Islet of Langerhans (tissue), 1 donor: ENCODE results near the gene AWAT1.
"Not testable (repeated sequence)": the region's sequence is repeated elsewhere in the genome, so short reads cannot be mapped to it uniquely, and the experiment has no call there.

Experiments
- FAIRE-seq: peaks from one replicate; lab custom pipeline; 2011; peaks lifted over from hg19 to GRCh38; lab: Jason Lieb, UNC

Gene AWAT1

DNA sequence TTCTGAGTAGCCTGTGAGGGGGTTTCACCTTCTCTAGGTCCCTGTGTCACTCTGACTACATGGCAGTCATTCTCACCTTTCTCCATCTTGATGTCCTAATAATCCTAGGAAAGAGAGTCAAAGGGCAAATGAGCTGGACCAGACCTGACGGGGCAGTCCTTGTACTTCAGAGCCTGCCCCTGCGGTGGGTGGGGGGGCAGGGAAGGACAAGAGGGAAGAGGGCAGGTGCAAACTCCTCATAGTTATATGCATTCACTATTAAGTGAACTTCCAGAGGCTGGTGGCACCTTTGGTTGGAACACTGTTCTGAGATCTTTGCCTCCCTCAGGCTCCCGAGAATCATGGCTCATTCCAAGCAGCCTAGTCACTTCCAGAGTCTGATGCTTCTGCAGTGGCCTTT, at the start of gene AWAT1:
Gene AWAT1, plus strand, starts transcription at position 301 of the 400 bp plus-strand sequence. Its CDS starts 41 bp downstream, at position 342.
- no peak for FAIRE-seq

DNA sequence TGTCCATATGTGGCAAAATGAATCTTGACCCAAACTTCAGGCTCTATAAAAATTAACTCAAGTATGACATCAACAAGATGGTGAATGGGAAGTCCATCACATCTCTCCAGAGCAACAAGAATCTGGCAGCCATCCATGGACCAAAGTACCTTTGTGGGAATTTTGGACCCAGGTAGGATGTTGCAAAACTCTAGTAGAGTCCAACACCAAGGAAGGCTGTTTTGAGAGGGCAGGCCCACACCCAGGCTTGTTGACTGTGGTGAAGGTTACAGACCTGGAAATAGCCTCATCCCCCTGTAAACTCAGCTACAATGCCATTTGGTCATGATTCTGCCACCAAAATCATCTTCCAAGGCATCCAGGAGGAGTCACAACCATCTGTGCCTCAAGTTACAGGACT, 44.2 kb upstream of the AWAT1 start:
- FAIRE-seq = no peak

DNA sequence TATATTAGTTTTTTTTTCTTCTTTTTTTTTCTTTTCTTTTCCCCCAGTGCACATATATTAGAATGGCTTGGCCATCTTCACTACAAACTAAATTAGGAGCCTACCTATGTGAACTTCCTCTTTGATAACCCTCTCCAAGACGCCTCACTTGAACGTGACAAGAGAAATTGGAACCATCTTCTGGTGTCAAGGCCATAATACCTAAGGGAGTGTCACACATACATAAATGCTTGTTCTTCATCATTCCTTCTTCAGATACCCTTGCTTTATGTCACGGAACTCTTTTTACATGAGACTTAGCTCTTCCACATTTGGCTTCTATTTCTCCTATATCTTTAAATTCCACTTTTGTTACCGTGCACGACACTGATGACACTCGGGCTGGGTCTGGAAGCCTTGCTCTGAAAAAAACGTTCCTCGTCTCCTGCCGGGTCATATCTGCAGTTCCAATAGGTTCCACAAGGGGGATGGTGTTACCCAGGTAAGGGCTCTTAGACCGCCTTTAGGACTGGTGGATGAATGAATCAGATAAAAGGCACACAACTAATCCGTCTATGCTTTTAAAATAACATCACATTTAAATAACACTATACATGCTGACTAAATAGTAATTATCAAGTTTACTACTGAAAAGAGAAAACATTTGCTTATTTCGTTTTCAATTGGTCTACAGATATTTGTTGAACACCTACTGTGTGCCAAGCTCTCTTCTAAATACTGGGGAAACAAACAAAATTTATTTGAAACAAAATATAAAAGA, 37.3 kb upstream of the AWAT1 start:
- FAIRE-seq = peak; percentile 56

DNA sequence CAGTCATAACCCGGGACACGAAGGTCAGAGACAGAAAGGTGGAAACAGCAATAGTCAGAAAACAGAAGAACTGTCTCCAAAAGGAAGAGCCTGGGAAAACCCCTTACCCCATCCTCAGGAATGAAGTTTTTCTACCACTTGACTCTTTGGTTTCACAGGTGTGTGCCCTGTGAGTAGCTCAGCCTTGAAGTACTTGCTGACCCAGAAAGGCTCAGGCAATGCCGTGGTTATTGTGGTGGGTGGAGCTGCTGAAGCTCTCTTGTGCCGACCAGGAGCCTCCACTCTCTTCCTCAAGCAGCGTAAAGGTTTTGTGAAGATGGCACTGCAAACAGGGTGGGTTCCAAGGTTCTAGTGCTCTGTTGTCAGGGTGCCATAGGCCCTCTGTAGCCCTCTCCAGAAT, 32.7 kb upstream of the AWAT1 start:
- FAIRE-seq = no peak

DNA sequence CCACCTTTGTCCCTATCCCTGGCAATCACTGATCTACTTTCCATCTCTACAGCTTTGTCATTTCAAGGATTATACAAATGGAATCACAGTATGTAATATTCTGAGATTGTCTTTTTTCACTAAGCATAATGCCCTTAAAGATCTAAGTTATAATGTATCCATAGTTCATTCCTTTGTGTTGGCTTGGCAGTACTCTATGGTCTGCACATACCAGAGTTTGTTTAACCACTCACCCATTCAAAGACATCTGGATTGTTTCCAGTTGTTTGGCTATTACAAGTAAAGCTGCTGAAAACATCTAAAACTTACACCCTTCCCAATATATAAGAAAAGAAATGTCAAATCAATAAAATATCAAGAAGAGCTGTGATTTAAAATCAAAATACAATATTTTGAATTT, 26.0 kb upstream of the AWAT1 start:
- FAIRE-seq = no peak

DNA sequence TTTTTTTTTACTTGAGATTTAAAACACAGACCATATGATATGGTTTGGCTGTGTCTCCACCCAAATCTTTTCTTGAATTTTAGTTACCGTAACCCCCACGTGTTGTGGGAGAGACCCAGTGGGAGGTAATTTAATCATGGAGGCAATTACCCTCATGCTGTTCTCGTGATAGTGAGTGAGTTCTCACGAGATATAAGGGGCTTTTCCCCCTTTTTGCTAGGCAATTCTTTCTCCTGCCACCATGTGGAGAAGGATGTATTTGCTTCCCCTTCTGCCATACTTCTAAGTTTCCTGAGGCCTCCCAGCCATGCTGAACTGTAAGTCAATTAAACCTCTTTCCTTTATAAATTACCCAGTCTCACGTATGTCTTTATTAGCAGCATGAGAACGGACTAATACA, 24.9 kb upstream of the AWAT1 start:
- not testable (repeated sequence) for FAIRE-seq

DNA sequence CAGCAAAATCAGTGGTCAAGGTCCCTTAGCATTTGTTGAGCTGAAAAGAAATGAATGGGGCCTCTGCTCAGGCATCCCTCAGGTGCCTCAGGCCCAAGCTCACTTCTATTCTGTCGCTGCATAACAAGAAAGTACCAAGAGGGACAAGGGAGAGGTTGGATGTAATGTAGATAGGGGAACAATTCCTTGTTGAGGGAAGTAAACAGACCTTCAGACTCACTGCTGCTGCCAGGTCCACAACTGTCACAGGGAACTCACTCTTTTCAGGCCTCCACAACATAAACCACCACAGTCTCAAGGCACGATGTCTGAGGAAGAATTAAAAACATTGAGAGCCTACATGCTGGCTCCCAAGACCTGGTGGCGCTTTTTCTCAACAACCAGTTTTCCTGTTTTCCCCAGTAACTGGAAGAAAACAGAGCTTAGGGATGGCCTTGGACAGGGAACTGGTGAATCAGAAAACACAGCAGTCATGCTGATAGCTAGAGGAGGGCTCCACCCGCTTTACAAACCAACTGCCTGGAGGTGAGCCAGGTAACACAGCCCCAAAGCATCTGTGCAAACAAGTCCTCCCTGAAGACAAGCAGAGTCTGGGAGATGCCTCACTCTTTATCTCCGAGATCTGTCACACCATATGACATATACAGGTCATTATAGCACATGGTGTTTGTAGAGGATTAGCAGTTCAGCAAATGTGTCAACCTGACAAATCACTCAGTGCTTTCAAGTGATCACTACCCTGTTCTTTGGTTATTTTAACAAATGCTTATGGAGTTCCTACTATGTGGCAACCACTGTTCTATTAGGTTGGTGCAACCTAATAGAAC, 14.3 kb upstream of the AWAT1 start:
- peak; percentile 93 for FAIRE-seq

DNA sequence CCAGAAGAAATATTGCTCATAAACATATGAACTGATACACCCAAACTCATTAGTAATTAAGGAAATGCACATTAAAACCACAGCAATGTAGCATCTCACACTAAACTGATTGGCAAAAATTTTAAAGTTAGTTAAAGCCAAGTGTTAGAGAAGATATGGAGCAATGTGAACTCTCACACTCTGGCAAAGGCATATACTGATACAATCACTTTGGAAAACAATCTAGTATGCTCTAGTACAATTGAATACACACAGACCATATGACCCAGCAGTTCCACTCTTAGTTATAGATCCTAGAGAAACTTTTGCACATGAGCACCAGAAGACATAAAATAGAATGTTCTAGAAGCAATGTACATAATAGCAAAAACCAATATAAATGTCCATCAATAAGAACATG, 8.4 kb upstream of the AWAT1 start:
- FAIRE-seq = no peak

DNA sequence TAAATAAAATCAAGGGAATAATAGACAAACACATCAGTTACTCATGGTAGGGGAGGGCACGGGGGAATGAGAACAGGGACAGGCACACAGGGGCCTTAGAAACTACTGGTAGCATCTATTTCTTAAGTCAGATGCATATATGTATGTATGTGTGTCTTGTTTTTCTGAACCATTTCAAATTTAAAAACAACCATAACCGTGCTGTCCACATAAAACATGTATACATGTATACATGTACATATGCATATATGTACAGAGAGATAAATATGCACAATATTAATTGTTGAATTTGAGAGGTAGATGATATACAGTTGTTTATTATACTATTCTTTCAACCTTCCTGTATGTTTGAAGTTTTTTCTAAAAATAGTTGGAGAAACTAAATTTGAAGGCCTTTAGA, 7.8 kb upstream of the AWAT1 start:
- no peak for FAIRE-seq

DNA sequence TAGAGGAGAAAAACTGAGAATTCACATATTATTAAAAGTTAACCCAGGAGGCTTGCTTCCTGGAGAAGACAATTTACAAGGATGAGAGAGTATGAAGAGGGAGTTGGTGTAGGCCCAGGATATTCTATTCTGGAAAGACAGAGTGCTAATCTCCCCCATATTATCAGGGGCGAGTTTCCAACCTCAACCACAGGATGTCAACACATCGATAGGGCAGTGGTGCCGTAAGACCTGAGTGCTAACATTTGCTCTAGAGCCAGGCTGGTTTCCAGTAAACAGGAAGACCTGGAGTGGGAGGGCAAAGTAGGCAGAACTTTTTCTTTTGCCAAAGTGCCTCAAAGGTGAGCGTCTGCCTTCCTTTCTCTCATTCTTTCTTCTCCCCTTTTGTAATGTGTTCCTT, 2.8 kb upstream of the AWAT1 start:
- no peak for FAIRE-seq

DNA sequence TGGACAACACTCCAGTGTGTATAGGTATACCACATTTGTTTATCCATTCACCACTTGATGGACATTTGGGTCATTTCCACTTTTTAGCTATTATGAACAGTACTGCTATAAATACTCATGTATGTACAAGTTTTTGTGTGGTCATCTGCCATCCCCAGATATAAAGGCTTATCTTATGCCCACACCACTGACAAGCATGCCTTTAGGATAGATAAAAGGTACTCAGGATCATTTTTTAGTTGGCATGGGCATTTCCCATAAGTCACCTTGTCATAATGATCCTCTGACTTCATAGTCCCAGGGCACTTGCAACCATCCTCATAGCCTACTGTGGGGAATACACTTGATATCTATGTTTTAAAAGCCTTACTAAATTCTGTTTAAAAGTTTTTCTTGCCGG, 6.3 kb downstream of the AWAT1 start:
- FAIRE-seq = no peak

DNA sequence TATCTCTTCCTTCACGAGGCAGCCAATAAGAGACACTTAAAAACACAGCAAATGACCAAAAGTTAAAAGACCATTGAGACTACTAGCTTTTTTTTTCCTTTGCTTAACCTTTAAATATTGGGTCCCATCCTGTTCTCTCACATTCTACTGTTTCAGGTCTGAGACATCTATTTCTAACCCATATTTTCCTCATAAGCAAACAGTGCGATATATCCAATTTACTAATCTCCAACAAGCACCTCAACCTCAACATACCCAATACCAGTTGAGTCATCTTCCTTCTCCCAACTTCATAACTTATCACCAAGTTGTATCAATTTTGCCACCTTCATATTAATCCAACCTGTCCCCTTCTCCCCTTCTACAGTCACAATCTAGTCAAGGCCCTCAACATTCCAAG, 7.0 kb downstream of the AWAT1 start:
- FAIRE-seq = no peak

DNA sequence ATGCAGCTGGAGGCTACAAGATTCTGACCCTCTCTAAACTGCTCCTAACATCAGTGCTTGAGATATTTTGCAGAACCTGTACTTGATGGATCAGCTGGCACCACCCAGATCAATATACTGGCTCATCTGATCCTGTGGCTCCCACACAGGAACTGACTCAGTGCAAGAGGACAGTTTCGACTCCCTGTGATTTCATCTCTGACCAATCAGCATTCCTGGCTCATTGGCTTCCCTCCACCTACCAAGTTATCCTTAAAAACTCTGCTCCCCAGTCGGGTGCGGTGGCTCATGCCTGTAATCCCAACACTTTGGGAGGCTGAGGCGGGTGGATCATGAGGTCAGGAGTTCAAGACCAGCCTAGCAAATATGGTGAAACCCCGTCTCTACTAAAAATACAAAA, 9.1 kb downstream of the AWAT1 start:
- not testable (repeated sequence) for FAIRE-seq

DNA sequence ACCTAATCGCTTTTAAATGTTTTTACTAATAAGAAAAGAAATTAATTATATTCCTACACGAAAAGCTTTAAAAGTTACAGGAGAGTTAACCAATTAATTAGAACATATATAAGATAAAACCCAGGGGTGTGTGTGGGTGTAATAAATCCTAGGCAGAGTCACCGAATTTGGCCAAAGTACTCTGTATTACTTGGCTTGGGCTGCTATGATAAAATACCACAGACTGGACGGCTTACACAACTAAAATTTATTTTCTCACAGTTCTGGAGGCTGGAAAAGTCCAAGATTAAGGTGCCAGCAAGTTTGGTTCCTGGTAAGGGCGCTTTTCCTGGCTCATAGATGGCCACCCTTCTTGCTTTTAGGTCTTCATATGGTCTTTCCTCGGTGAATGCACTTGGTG, 10.4 kb downstream of the AWAT1 start:
- FAIRE-seq = peak; percentile 85

DNA sequence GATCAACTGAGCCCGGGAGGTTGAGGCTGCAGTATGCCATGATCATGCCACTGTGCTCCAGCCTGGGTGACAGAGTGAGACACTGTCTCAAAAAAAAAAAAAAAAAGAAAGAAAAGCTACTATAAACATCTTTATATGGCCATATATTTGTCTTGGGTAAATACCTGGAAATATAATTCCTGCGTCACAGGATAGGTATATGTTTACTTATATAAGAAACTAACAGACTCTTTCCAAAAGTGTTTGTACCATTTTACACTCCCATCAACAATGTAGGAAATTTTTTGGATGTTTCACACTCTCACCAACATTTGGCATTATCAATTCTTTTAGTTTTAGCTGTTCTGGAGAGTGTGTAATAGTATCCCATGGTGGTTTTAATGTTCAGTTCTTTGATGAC, 12.8 kb downstream of the AWAT1 start:
- FAIRE-seq = no peak

DNA sequence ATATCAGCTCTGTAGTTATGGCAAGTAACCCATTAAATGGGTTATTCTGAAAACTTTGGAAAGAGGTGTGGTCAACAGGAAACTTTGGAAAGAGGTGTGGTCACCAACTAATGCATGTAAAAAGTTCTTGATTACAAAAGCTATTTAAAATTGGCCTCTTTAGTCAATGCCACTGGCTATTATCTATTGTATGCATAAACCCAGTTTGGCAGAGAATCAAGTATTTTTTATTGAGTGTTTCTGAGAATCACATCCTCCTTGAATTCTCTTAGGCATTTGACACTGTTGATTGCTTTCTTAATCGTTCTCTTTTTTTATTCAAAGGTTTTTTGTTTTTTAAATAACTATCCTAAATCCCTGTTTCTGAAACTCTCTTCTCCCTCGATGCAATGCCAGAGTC, 18.0 kb downstream of the AWAT1 start:
- FAIRE-seq = no peak

DNA sequence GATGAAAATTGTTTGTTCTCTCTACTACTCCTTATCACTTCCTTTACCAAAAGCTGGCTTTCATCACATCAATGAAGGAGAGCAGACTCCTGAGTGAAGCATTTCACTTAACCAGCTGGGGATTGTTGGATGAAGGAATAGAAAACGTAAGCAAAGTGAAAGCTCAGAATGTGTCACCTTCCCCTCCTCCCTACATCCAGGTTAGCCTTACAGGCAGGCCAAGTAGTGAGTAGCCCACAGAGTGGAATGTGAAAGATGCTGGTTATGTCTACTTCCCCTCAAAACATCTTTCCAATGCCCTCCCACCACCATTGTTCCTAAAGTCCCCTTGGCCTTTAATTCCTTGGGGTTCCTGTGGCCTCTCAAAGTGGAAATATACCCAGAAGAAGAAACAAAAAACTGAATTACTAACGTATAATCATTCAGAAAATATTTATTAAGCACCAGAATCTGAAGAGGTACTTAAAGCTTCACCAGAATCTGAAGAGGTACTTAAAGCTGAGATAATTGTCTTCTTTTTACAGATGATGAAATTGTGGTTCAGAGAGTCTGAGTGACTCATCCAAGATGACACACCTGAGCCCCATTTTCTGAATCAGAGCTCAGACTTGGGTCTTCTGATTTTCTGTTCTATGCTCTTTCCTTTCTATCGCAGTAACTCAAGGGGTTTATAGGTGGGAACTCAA, 19.1 kb downstream of the AWAT1 start:
- FAIRE-seq = no peak

DNA sequence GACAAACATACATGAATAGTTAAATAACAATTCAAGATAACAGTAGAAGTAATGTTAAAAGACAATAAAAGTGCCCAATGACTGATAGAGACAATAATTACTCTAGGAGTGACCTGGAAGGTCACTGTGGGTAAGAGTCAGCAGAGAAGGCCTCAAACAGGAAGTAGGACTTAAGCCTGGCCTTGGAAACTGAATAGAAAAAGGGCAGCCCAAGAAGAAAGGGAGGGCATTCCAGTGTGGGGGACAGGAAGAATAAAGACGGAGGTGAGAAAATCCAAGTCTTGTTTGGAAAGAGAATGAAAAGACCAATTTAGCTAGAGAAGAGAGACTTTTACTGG, 19.6 kb downstream of the AWAT1 start:
- FAIRE-seq = no peak

DNA sequence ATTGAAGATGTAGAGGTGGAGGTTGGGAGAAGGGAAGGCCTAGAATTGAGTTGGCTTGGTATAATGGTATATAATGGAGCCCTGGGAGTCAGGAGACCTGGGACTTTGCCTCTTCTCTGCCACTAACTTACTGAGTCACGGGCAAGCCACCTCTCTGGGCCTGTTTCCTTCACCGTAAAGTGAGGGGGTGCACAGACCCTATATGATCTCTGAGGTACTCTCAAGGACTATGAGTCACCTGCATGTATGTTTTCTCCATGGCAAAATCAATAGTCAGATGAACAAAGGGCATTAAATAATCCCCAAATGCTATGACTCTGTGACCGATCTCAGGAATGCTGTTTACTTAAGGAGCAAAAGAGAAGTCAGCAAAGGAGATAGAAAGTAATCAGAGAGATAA, 20.5 kb downstream of the AWAT1 start:
- no peak for FAIRE-seq

DNA sequence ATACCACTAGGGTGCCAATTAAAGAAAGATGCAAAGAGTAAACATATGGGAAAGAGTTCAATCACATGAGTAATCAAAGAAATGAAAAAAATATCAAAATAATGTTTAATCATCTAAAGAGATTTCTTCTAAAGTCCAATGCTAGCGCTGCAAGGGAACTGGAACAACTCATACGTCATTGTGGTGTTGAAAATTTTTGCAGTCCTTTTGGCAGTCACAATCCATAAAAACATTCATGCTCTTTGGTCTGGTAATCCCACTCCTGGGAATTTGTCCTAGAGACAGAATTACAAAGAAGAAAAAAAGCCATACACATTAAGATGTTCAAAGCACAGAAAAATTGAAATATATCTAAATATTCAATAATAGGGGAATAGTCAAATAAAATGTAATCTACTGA, 21.0 kb downstream of the AWAT1 start:
- FAIRE-seq = no peak

DNA sequence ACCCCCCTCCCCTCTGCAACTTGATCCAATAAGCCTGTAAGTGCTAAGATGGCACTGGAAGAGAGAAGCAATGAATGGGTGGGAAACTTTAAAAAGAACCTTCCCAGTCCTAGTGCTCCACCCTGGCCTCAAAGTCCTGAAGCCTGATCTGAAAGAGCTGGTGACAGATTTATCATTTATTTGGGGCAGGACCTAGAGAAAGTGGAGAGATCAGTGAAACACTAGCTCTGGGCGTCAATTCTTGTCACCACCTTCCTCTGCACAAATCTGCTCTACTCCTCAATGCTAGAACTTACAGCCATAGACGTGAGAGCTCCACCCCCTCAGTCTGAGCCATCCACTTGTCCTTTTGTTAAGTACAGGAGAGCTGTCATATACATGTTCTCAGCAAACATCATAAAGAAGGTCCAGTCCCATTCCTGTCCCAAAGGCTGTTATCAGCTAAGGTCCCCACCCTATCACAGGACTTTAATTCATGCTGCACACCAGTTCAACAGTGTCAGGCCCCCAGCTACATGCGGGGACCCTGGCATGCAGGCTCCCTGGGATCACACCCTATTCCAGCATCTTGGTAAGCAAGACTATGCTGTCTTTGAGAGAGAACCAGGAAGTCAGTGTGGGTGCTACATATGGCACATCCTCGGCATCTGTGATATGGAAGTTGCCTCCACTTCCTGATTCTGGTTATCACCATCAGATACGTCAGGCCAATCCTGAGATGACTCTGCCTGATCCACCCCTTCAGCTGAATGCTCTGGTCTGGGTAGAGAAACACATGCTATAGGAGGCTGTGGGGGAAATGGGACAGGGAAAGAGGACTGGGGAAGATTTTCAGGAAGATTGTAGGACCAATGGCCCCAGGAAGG, 23.2 kb downstream of the AWAT1 start:
- no peak for FAIRE-seq

DNA sequence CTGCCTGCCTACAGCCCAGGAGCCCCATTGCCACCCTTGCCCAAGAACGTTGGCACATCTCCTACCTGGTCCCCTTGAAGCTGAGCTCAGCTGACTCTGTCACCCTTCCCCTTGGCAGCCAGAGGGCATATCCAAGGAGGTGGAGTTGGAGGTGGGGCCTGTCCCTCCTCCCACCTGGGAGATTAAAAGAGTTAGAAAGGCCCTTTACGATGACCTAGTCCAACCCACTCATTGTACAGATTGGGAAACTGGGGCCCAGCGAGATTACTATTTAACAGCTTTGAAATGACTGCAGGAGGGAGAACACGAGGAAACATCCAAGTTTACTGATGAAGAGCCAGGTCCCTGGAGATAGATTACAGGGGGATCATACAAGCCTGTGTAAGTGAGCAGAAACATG, 25.6 kb downstream of the AWAT1 start, which contains the start of gene P2RY4:
Gene P2RY4, minus strand, starts transcription at position 101 of the 400 bp plus-strand sequence. CDS start 580 bp downstream, outside the sequence.
- no peak for FAIRE-seq
